HAP-1 (cell line): ENCODE data around the gene AIM2.
"Not testable (repeated sequence)": the region's sequence is repeated elsewhere in the genome, so short reads cannot be mapped to it uniquely, and the experiment has no call there.

Experiments used
- DNase-seq, 2 experiments: peaks; one replicate each; pipeline ENCODE4 v3.0.0-alpha.2; 2016 to 2020; ENCODE audit warnings: low spot score in 2 of 2
- H3K27me3 ChIP-seq: fragments of 250-450 bp; sonication (Bioruptor Pico); 2 replicates; pipeline ENCODE4 v1.5.1; 2020; ENCODE audit warnings: low read depth, mild to moderate bottlenecking, moderate library complexity
- H3K36me3 ChIP-seq: fragments of 250-450 bp; sonication (Bioruptor Pico); replicated peaks from 2 replicates; pipeline ENCODE4 v1.5.1; 2020; ENCODE audit warnings: mild to moderate bottlenecking
- H3K4me1 ChIP-seq: fragments of 250-450 bp; sonication (Bioruptor Pico); 2 replicates; pipeline ENCODE4 v1.5.1; 2020; ENCODE audit warnings: mild to moderate bottlenecking
- H3K4me3 ChIP-seq: fragments of 250-450 bp; sonication (Bioruptor Pico); 2 replicates; pipeline ENCODE4 v1.5.1; 2020; ENCODE audit warnings: mild to moderate bottlenecking, moderate library complexity
- H3K9me3 ChIP-seq: fragments of 250-450 bp; sonication (Bioruptor Pico); 2 replicates; pipeline ENCODE4 v1.5.1; 2020; ENCODE audit warnings: mild to moderate bottlenecking, moderate library complexity
- in situ Hi-C: fragments of 300-500 bp; cut with MboI; formaldehyde crosslinking; loops from 3 replicates; pipeline ENCODE4 v1.14.3; 2020; ENCODE audit warnings: low sequenced_read_pairs, inconsistent platforms, mixed read lengths

Gene AIM2

GRCh38 chr1:159076438-159077119 lies at the start of gene AIM2:
Gene AIM2 (minus strand): TSS chr1:159076766. CDS start chr1:159073499, 3,267 bp downstream.
- no peak for DNase-seq
- no peaks in the 10 kb centered on the region for H3K27me3 ChIP-seq
- no peaks in the 10 kb centered on the region for H3K4me1 ChIP-seq
- no peaks in the 10 kb centered on the region for H3K36me3 ChIP-seq
- H3K9me3 ChIP-seq = no peaks in the 10 kb centered on the region
- no peak within 1 kb of the TSS for H3K4me3 ChIP-seq
- in situ Hi-C loops = no loop called here

GRCh38 chr1:159123587-159123986 lies 47.0 kb upstream of the AIM2 start:
- in situ Hi-C loops = no loop called here
- Histone ChIP-seq H3K4me1 (no peaks in the 10 kb centered on the region), H3K4me3 (no peak overlapping the region), H3K36me3 (no peaks in the 10 kb centered on the region), H3K9me3 (no peaks in the 10 kb centered on the region), H3K27me3 (no peaks in the 10 kb centered on the region)
- DNase-seq = no peak

- H3K9me3 ChIP-seq = no peaks in the 10 kb centered on the region
- H3K4me3 ChIP-seq = no peak overlapping the region
- H3K36me3 ChIP-seq = no peaks in the 10 kb centered on the region
- no peaks in the 10 kb centered on the region for H3K27me3 ChIP-seq
- H3K4me1 ChIP-seq = no peaks in the 10 kb centered on the region
- in situ Hi-C loops = no loop called here
- DNase-seq = no peak
These were observed 45.5 kb upstream of the AIM2 start for GRCh38 chr1:159122005-159122621.

GRCh38 chr1:159121526-159121925 lies 45.0 kb upstream of the AIM2 start:
- Histone ChIP-seq H3K4me3 (no peak overlapping the region), H3K4me1 (no peaks in the 10 kb centered on the region), H3K27me3 (no peaks in the 10 kb centered on the region), H3K36me3 (no peaks in the 10 kb centered on the region), H3K9me3 (no peaks in the 10 kb centered on the region)
- no peak for DNase-seq
- in situ Hi-C loops = no loop called here

- Histone ChIP-seq H3K9me3 (no peaks in the 10 kb centered on the region), H3K4me3 (no peak overlapping the region), H3K4me1 (no peaks in the 10 kb centered on the region), H3K36me3 (no peaks in the 10 kb centered on the region), H3K27me3 (no peaks in the 10 kb centered on the region)
- no peak for DNase-seq
- in situ Hi-C loops = no loop called here
These were observed 43.8 kb upstream of the AIM2 start for GRCh38 chr1:159120317-159120716.

GRCh38 chr1:159113596-159114433 lies 37.2 kb upstream of the AIM2 start:
- Histone ChIP-seq H3K4me3 (no peak overlapping the region), H3K36me3 (no peaks in the 10 kb centered on the region), H3K4me1 (no peaks in the 10 kb centered on the region), H3K9me3 (no peaks in the 10 kb centered on the region), H3K27me3 (no peaks in the 10 kb centered on the region)
- no peak for DNase-seq
- in situ Hi-C loops = no loop called here

GRCh38 chr1:159103021-159103420 lies 26.5 kb upstream of the AIM2 start:
- H3K27me3 ChIP-seq, DNase-seq, in situ Hi-C loops, H3K4me1 ChIP-seq, H3K36me3 ChIP-seq, H3K4me3 ChIP-seq, H3K9me3 ChIP-seq: not testable (repeated sequence)

- DNase-seq = no peak
- Histone ChIP-seq H3K4me1 (no peaks in the 10 kb centered on the region), H3K4me3 (no peak overlapping the region), H3K36me3 (no peaks in the 10 kb centered on the region), H3K9me3 (no peaks in the 10 kb centered on the region), H3K27me3 (no peaks in the 10 kb centered on the region)
- in situ Hi-C loops = no loop called here
These were observed 24.0 kb upstream of the AIM2 start for GRCh38 chr1:159100589-159100988.

GRCh38 chr1:159098596-159098995 lies 22.0 kb upstream of the AIM2 start:
- in situ Hi-C loops = no loop called here
- Histone ChIP-seq H3K4me1 (no peaks in the 10 kb centered on the region), H3K36me3 (no peaks in the 10 kb centered on the region), H3K4me3 (no peak overlapping the region), H3K27me3 (no peaks in the 10 kb centered on the region), H3K9me3 (no peaks in the 10 kb centered on the region)
- DNase-seq = no peak

GRCh38 chr1:159092036-159092760 lies 15.6 kb upstream of the AIM2 start:
- in situ Hi-C loops = no loop called here
- no peaks in the 10 kb centered on the region for H3K4me1 ChIP-seq

GRCh38 chr1:159091607-159092031 lies 15.1 kb upstream of the AIM2 start:
- no peak for DNase-seq
- H3K9me3 ChIP-seq = no peaks in the 10 kb centered on the region
- in situ Hi-C loops = no loop called here
- no peaks in the 10 kb centered on the region for H3K27me3 ChIP-seq
- H3K4me3 ChIP-seq = no peak overlapping the region
- no peaks in the 10 kb centered on the region for H3K36me3 ChIP-seq
- H3K4me1 ChIP-seq = no peaks in the 10 kb centered on the region

More at GRCh38 chr1:159092036-159092760, 15.6 kb upstream of the AIM2 start:
- no peaks in the 10 kb centered on the region for H3K27me3 ChIP-seq
- no peak overlapping the region for H3K4me3 ChIP-seq
- no peaks in the 10 kb centered on the region for H3K36me3 ChIP-seq
- DNase-seq = no peak
- no peaks in the 10 kb centered on the region for H3K9me3 ChIP-seq

- Histone ChIP-seq H3K4me3 (no peak overlapping the region), H3K4me1 (no peaks in the 10 kb centered on the region), H3K9me3 (no peaks in the 10 kb centered on the region), H3K27me3 (no peaks in the 10 kb centered on the region), H3K36me3 (no peaks in the 10 kb centered on the region)
- no peak for DNase-seq
- in situ Hi-C loops = no loop called here
These were observed 14.6 kb upstream of the AIM2 start for GRCh38 chr1:159091180-159091560.

GRCh38 chr1:159090286-159091179 lies 14.0 kb upstream of the AIM2 start:
- H3K4me1 ChIP-seq = no peaks in the 10 kb centered on the region
- DNase-seq = no peak
- H3K36me3 ChIP-seq = no peaks in the 10 kb centered on the region
- in situ Hi-C loops = no loop called here
- H3K9me3 ChIP-seq = no peaks in the 10 kb centered on the region
- no peak overlapping the region for H3K4me3 ChIP-seq
- no peaks in the 10 kb centered on the region for H3K27me3 ChIP-seq
